NCI-H2029 (cell line): ENCODE data around the gene ATP13A3.
"Not testable (repeated sequence)": the region's sequence is repeated elsewhere in the genome, so short reads cannot be mapped to it uniquely, and the experiment has no call there.

Experiments used
- DNase-seq: peaks from one replicate; lab custom pipeline; 2025; lab: John Stamatoyannopoulos, UW

The ATP13A3 gene

GRCh38 chr3:194499516-194499915 is 12.7 kb upstream of the ATP13A3 start:
- DNase-seq, result not testable (repeated sequence)

GRCh38 chr3:194497799-194498575 is 11.2 kb upstream of the ATP13A3 start:
- DNase-seq, result no peak

- no peak for DNase-seq
Observed at GRCh38 chr3:194496217-194496919, 9.6 kb upstream of the ATP13A3 start.

GRCh38 chr3:194494951-194495374 is 8.2 kb upstream of the ATP13A3 start:
- DNase-seq, result peak; percentile 37

GRCh38 chr3:194493995-194494927 is 7.5 kb upstream of the ATP13A3 start:
- DNase-seq, result not testable (repeated sequence)

GRCh38 chr3:194492001-194492400 is 5.2 kb upstream of the ATP13A3 start:
- DNase-seq, result no peak

- no peak for DNase-seq
Observed at GRCh38 chr3:194489736-194490612, 3.2 kb upstream of the ATP13A3 start.

- no peak for DNase-seq
Observed at GRCh38 chr3:194488055-194488742, 1.4 kb upstream of the ATP13A3 start.

- DNase-seq, result peak; percentile 62
Observed at GRCh38 chr3:194487289-194488054, 670 bp upstream of the ATP13A3 start.

GRCh38 chr3:194485881-194486539 is 792 bp downstream of the ATP13A3 start:
- DNase-seq, result no peak

- DNase-seq, result no peak
Observed at GRCh38 chr3:194485468-194485880, 1.3 kb downstream of the ATP13A3 start.

GRCh38 chr3:194484614-194485013 is 2.2 kb downstream of the ATP13A3 start:
- DNase-seq, result no peak

GRCh38 chr3:194483850-194484249 is 3.0 kb downstream of the ATP13A3 start:
- no peak for DNase-seq

- not testable (repeated sequence) for DNase-seq
Observed at GRCh38 chr3:194482830-194483229, 4.0 kb downstream of the ATP13A3 start.

GRCh38 chr3:194482196-194482593 is 4.6 kb downstream of the ATP13A3 start:
- DNase-seq, result no peak

GRCh38 chr3:194481525-194482195 is 5.1 kb downstream of the ATP13A3 start:
- no peak for DNase-seq

- no peak for DNase-seq
Observed at GRCh38 chr3:194481103-194481502, 5.7 kb downstream of the ATP13A3 start.

GRCh38 chr3:194476784-194477183 is 10.0 kb downstream of the ATP13A3 start:
- no peak for DNase-seq

GRCh38 chr3:194475978-194476377 is 10.8 kb downstream of the ATP13A3 start:
- DNase-seq, result no peak
